Endothelial cell of umbilical vein (primary cell): ENCODE results near the gene ALDH1L1. TPM values are rescaled to one million over a fixed set of nuclear protein-coding genes. Genes with fewer than 3 reads are reported as not detected.

Source experiments
- BruUV-seq: library from RNA; stranded (reverse); fragments of 400-500 nt; replicated peaks from 2 replicates; lab custom pipeline; 2021; lab: Mats Ljungman, UMichigan
- CTCF ChIA-PET: fragments of 300-600, 350-600 bp; sonication (Branson Sonifier 250); formaldehyde crosslinking; loops from one replicate; lab custom pipeline; 2021; ENCODE audit warnings: antibody characterized with exemption, inconsistent platforms; lab: Charles Lee
- POLR2A ChIA-PET: fragments of 300-600, 350-600 bp; sonication (Branson Sonifier 250); formaldehyde crosslinking; loops from one replicate; lab custom pipeline; 2021; ENCODE audit warnings: antibody characterized with exemption, inconsistent platforms; lab: Charles Lee
- DNase-seq: peaks from one replicate; pipeline ENCODE4 v3.0.0-alpha.2; 2011; ENCODE audit warnings: low read depth, low spot score
- FAIRE-seq: peaks from 2 replicates; lab custom pipeline; 2011; peaks lifted over from hg19 to GRCh38; lab: Jason Lieb, UNC
- H2AFZ ChIP-seq: 2 replicates; pipeline ENCODE4 v1.6.0; 2012; ENCODE audit warnings: low read depth, low read length, control low read depth, inconsistent platforms
- H3K27ac ChIP-seq: 2 replicates; pipeline ENCODE4 v1.5.1; 2011; ENCODE audit warnings: low read depth, mild to moderate bottlenecking, control low read depth, low read length, moderate library complexity; ENCODE audit not compliant: insufficient read depth
- H3K27me3 ChIP-seq, 2 experiments: 2 replicates each; pipeline versions ENCODE4 v1.6.0 to v1.6.1; 2011; ENCODE audit warnings: low read length in 2 of 2, mixed read lengths in 1 of 2; ENCODE audit not compliant: control insufficient read depth in 2 of 2, insufficient read depth in 2 of 2
- H3K36me3 ChIP-seq, 2 experiments: 2 replicates in 1 of 2; 3 replicates in 1 of 2; pipeline ENCODE4 v1.5.1; 2011; ENCODE audit warnings: low read length in 2 of 2, mild to moderate bottlenecking in 1 of 2, moderate library complexity in 1 of 2; ENCODE audit not compliant: control insufficient read depth in 2 of 2, insufficient read depth in 2 of 2; ENCODE audit errors: extremely low read depth in 1 of 2
- H3K4me1 ChIP-seq: 3 replicates; pipeline ENCODE4 v1.5.1; 2011; ENCODE audit warnings: mild to moderate bottlenecking, low read length; ENCODE audit not compliant: control insufficient read depth, insufficient read depth; ENCODE audit errors: extremely low read depth
- H3K4me2 ChIP-seq: 2 replicates; pipeline ENCODE4 v1.6.1; 2011; ENCODE audit warnings: low read length, control low read depth, mixed read lengths; ENCODE audit not compliant: insufficient read depth
- H3K4me3 ChIP-seq, 3 experiments: fragments of 200-600 bp in 1 of 3; sonication (generic), shearing (Covaris generic) in 1 of 3; replicated peaks in 1 of 3; 2 replicates each; pipeline ENCODE4 v1.5.1; 2011 to 2016; ENCODE audit warnings: control low read depth in 3 of 3, low read length in 3 of 3, mild to moderate bottlenecking in 2 of 3, inconsistent platforms in 1 of 3, low read depth in 1 of 3, moderate library complexity in 1 of 3; ENCODE audit not compliant: insufficient read depth in 1 of 3
- H3K79me2 ChIP-seq: 2 replicates; pipeline ENCODE4 v1.6.0; 2012; ENCODE audit warnings: low read length, inconsistent platforms; ENCODE audit not compliant: control insufficient read depth, insufficient read depth
- H3K9ac ChIP-seq: replicated peaks from 2 replicates; pipeline ENCODE3; 2011; ENCODE audit warnings: low read length, control low read depth; ENCODE audit not compliant: insufficient read depth; ENCODE audit errors: extremely low read depth
- H3K9me1 ChIP-seq: replicated peaks from 3 replicates; pipeline ENCODE4 v1.6.0; 2011; ENCODE audit warnings: mild to moderate bottlenecking, low read length; ENCODE audit not compliant: control insufficient read depth, insufficient read depth; ENCODE audit errors: extremely low read depth
- H3K9me3 ChIP-seq: replicated peaks from 2 replicates; pipeline ENCODE4 v1.5.1; 2012; ENCODE audit warnings: low read length, inconsistent platforms; ENCODE audit not compliant: control insufficient read depth, insufficient read depth
- H4K20me1 ChIP-seq: replicated peaks from 2 replicates; pipeline ENCODE3; 2011; ENCODE audit warnings: mild to moderate bottlenecking, low read length; ENCODE audit not compliant: control insufficient read depth, insufficient read depth; ENCODE audit errors: extremely low read depth
- CTCF ChIP-seq, 2 donors: IDR thresholded peaks; 1 replicate in 1 of 2; 2 replicates in 1 of 2; pipeline ENCODE4 v1.5.1; 2011; ENCODE audit warnings: low read length in 2 of 2, mild to moderate bottlenecking in 2 of 2, moderate library complexity in 2 of 2, control low read depth in 1 of 2, inconsistent platforms in 1 of 2, low read depth in 1 of 2; ENCODE audit not compliant: insufficient read depth in 1 of 2; ENCODE audit errors: extremely low read depth in 1 of 2
- EZH2 ChIP-seq: IDR thresholded peaks from 2 replicates; pipeline ENCODE4 v1.6.1; 2012; ENCODE audit warnings: borderline replicate concordance, low read depth, mild to moderate bottlenecking, moderate library complexity, low read length, inconsistent platforms; ENCODE audit not compliant: severe bottlenecking
- FOS ChIP-seq: IDR thresholded peaks from 2 replicates; pipeline ENCODE4 v1.6.1; 2011; ENCODE audit warnings: mild to moderate bottlenecking, low read length, moderate library complexity, borderline replicate concordance; ENCODE audit not compliant: insufficient read depth
- GATA2 ChIP-seq: IDR thresholded peaks from 2 replicates; pipeline ENCODE4 v1.7.0; 2011; ENCODE audit warnings: low read depth, mild to moderate bottlenecking, moderate library complexity, mixed read lengths, low read length; ENCODE audit not compliant: insufficient read length, insufficient read depth
- JUN ChIP-seq: IDR thresholded peaks from 2 replicates; pipeline ENCODE4 v1.6.1; 2011; ENCODE audit warnings: borderline replicate concordance, low read depth; ENCODE audit not compliant: insufficient read length, insufficient read depth
- MYC ChIP-seq: IDR thresholded peaks from one replicate; pipeline ENCODE4 v1.6.1; 2011; ENCODE audit warnings: mild to moderate bottlenecking, low read depth, low read length
- POLR2A ChIP-seq: IDR thresholded peaks from 2 replicates; pipeline ENCODE4 v1.6.1; 2012; ENCODE audit warnings: low read depth, mild to moderate bottlenecking, control low read depth, low read length
- POLR2AphosphoS5 ChIP-seq: IDR thresholded peaks from 2 replicates; pipeline ENCODE4 v1.6.1; 2012; ENCODE audit warnings: low read depth, mild to moderate bottlenecking, control low read depth, low read length, moderate library complexity; ENCODE audit not compliant: insufficient read depth
- dilution Hi-C: fragments of 300-500 bp; cut with MboI; formaldehyde crosslinking; loops from one replicate; pipeline ENCODE4 v1.15.0; 2019; ENCODE audit warnings: low sequenced_read_pairs; ENCODE audit not compliant: extremely low pct_ligation_motif_present
- intact Hi-C: fragments of 100-400 bp; cut with micrococcal nuclease; formaldehyde crosslinking; loops from one replicate; pipeline ENCODE4 v1.10.0; 2022
- polyA plus RNA-seq, 4 experiments: library from polyadenylated mRNA; depleted of rRNA in 3 of 4; stranded (reverse) in 3 of 4; unstranded in 1 of 4; fragments of >200 nt; gene quantifications; 2 replicates each; pipeline versions ENCODE4 v1.2.1 to v1.2.3, GENCODE V29; 2011 to 2012; ENCODE audit warnings: missing spikeins in 1 of 4
- total RNA-seq: library from RNA; stranded (reverse); gene quantifications from 2 replicates; pipeline ENCODE4 v1.2.3, GENCODE V29; 2021
- TF ChIP-seq, protein P1 (sequence below): IDR thresholded peaks from 2 replicates; pipeline ENCODE4 v1.6.1; 2011; ENCODE audit not compliant: insufficient read depth, insufficient read length

ALDH1L1 gene
- total and polyA plus RNA-seq, 2 donors (not counting 3 experiments of a cell fraction or from before 2014, with no cell fraction given), result not detected

GRCh38 chr3:126100634-126101301 is 79.6 kb downstream of the ALDH1L1 start:
- no TSS peak for BruUV-seq
- Histone ChIP-seq H3K4me1 (no peaks in the 10 kb centered on the region), H3K79me2 (no peaks in the 10 kb centered on the region), H3K4me3 (no peak overlapping the region), H3K4me2 (no peak overlapping the region), H3K27me3 (peaks cover 3 to 4% of the 10 kb centered on the region in 2 experiments), H4K20me1 (no peaks in the 10 kb centered on the region), H3K9ac (no peak overlapping the region), H3K36me3 (no peaks in the 10 kb centered on the region), H3K9me1 (no peaks in the 10 kb centered on the region), H3K9me3 (no peaks in the 10 kb centered on the region), H2AFZ (peak overlapping the region; percentile 25), H3K27ac (no peak overlapping the region)
- TF ChIP-seq FOS (no peak), MYC (no peak), GATA2 (no peak), CTCF (IDR thresholded peaks at IDR 0.05; ENCODE audit: extremely low read depth in 1 of 2, insufficient read depth in 1 of 2, low read depth in 1 of 2, low read length in 2 of 2) (no peak), JUN (no peak), POLR2AphosphoS5 (no peak), POLR2A (no peak), EZH2 (no peak)
- TF ChIP-seq, protein P1, sequence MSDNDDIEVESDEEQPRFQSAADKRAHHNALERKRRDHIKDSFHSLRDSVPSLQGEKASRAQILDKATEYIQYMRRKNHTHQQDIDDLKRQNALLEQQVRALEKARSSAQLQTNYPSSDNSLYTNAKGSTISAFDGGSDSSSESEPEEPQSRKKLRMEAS, result no peak
- intact Hi-C loops (no loop called here), dilution Hi-C loops (no loop called here)
- ChIA-PET CTCF (no interaction called here), POLR2A (no interaction called here)
- DNase-seq (peak; percentile 29), FAIRE-seq (peak; percentile 31)
